Activated CD8-positive, alpha-beta T cell treated with anti-CD3 and anti-CD28 coated beads for 36 hours (primary cell): ENCODE measurements around the gene UBE2C. TPM values are rescaled to one million over a fixed set of nuclear protein-coding genes. Genes with fewer than 3 reads are reported as not detected.

Experiments
- ATAC-seq: fragments of 200-7000 bp; cut with Tn5 transposase; one replicate; pipeline ENCODE4 v1.10.0; 2021; ENCODE audit warnings: mild to moderate bottlenecking, moderate library complexity
- CTCF ChIA-PET: fragments of 350-600 bp; sonication (Branson Sonifier 250); formaldehyde crosslinking; loops from one replicate; lab custom pipeline; 2021; ENCODE audit warnings: antibody characterized with exemption; lab: Charles Lee
- POLR2A ChIA-PET: fragments of 350-600 bp; sonication (Branson Sonifier 250); formaldehyde crosslinking; loops from one replicate; lab custom pipeline; 2021; ENCODE audit warnings: antibody characterized with exemption; lab: Charles Lee
- DNase-seq: peaks from one replicate; pipeline ENCODE4 v3.0.0-alpha.2; 2020
- H3K27ac Mint-ChIP-seq: one replicate; pipeline ENCODE4 v1.8.0; 2021; ENCODE audit warnings: mild to moderate bottlenecking, mixed read lengths
- H3K27me3 Mint-ChIP-seq: one replicate; pipeline ENCODE4 v1.8.0; 2021; ENCODE audit warnings: mixed read lengths
- H3K36me3 Mint-ChIP-seq: one replicate; pipeline ENCODE4 v1.8.0; 2021; ENCODE audit warnings: low read depth, mixed read lengths
- H3K4me1 Mint-ChIP-seq: one replicate; pipeline ENCODE4 v1.8.0; 2021; ENCODE audit warnings: low read depth, mixed read lengths
- H3K4me3 Mint-ChIP-seq: one replicate; pipeline ENCODE4 v1.8.0; 2021; ENCODE audit warnings: mild to moderate bottlenecking, moderate library complexity, mixed read lengths
- H3K9me3 Mint-ChIP-seq: one replicate; pipeline ENCODE4 v1.8.0; 2021; ENCODE audit warnings: mixed read lengths
- CTCF ChIP-seq: fragments of 200-600 bp; IDR thresholded peaks from one replicate; pipeline ENCODE4 v1.8.0; 2022; ENCODE audit warnings: antibody characterized with exemption, mild to moderate bottlenecking
- intact Hi-C: fragments of 100-400 bp; cut with micrococcal nuclease; formaldehyde crosslinking; loops from one replicate; pipeline ENCODE4 v1.10.0; 2022
- total RNA-seq, 2 experiments: library from RNA; stranded (reverse); gene quantifications; one replicate each; pipeline ENCODE4 v1.2.3, GENCODE V29; 2021

UBE2C gene
- total RNA-seq, 2 experiments from 2014 or later: 149 to 151 TPM

- intact Hi-C loops: no loop called here
- DNase-seq (peak; percentile 43), ATAC-seq (peak; percentile 83)
- ChIA-PET CTCF (interaction anchor here (0.6 to 3.5 kb wide), 6 partner anchors 10 to 682 kb away, joined by 3 to 9 read pairs (median 5); no protein-coding TSS in a partner anchor), POLR2A (interaction anchor here (0.8 to 1.6 kb wide), 7 partner anchors 17 to 138 kb away, joined by 4 to 5 read pairs (median 4); partner anchors contain the start of genes CTSA, NEURL2, UBE2C and ZNF335)
- TF ChIP-seq CTCF: no peak
- Mint-ChIP-seq H3K27ac (no peak overlapping the region), H3K4me3 (peak overlapping the region; percentile 73), H3K9me3 (no peaks in the 10 kb centered on the region), H3K4me1 (peaks cover 10% of the 10 kb centered on the region), H3K27me3 (no peaks in the 10 kb centered on the region), H3K36me3 (no peaks in the 10 kb centered on the region)
Measured at GRCh38 chr20:45833883-45834796, 21.7 kb downstream of the UBE2C start.

DNA sequence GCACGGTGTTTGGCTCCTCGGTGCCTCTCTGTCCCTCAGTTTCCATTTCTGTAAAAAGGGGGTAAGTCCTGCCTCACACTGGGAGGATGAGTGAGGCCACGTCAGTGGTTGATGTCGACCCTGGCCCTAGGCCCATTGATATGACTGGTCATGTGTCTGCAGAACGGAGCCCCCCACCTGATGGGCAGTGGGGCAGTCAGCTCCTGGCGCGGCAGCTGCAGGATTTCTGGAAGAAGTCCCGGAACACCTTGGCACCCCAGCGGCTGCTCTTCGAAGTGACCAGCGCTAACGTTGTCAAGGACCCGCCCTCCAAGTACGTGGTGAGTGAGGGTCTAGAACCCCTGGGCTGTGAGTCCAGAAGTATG is 22.3 kb downstream of the UBE2C start:
- no peaks in the 10 kb centered on the region for H3K9me3 Mint-ChIP-seq
- POLR2A ChIA-PET: interaction anchor here (0.8 to 1.1 kb wide), 3 partner anchors 22 to 49 kb away, joined by 4 to 5 read pairs (median 4); no protein-coding TSS in a partner anchor
- no peak for TF ChIP-seq CTCF
- no peak for DNase-seq
- no peaks in the 10 kb centered on the region for H3K36me3 Mint-ChIP-seq
- intact Hi-C loops: no loop called here
- CTCF ChIA-PET: interaction anchor here (0.6 to 3.5 kb wide), 4 partner anchors 11 to 681 kb away, joined by 3 to 9 read pairs (median 5); no protein-coding TSS in a partner anchor
- peak overlapping the region; percentile 57 for H3K4me3 Mint-ChIP-seq
- H3K27me3 Mint-ChIP-seq: no peaks in the 10 kb centered on the region
- peaks cover 10% of the 10 kb centered on the region for H3K4me1 Mint-ChIP-seq
- no peak overlapping the region for H3K27ac Mint-ChIP-seq
- ATAC-seq: no peak

DNA sequence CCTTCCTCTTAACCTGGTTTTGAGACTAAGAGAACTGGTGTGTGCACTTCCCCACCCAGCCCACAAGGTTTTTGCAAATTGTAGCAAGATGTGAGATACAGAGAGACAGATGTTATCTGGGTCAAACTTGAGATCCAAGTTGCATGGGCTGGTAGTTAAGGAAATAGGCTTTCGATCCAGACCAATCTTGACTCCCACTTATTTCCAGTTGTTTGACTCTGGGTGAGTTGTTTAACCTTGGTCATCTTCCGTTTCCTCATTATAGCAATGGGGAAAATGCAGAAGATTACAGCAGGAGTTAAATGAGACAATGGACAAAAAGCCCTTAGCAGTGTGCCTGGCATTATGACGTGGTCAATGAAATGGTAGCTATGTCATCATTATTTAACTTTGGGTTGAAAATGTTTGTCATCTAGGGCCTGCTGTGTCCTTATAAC is 22.9 kb downstream of the UBE2C start:
- CTCF ChIA-PET: interaction anchor here (3.5 kb wide), 1 partner anchor 36 kb away, joined by 9 read pairs; no protein-coding TSS in a partner anchor
- Mint-ChIP-seq H3K27ac (no peak overlapping the region), H3K36me3 (no peaks in the 10 kb centered on the region), H3K27me3 (no peaks in the 10 kb centered on the region), H3K4me3 (no peak overlapping the region), H3K9me3 (no peaks in the 10 kb centered on the region), H3K4me1 (peaks cover 10% of the 10 kb centered on the region)
- ATAC-seq (no peak), DNase-seq (no peak)
- no peak for TF ChIP-seq CTCF
- intact Hi-C loops: no loop called here
- POLR2A ChIA-PET: no interaction called here

DNA sequence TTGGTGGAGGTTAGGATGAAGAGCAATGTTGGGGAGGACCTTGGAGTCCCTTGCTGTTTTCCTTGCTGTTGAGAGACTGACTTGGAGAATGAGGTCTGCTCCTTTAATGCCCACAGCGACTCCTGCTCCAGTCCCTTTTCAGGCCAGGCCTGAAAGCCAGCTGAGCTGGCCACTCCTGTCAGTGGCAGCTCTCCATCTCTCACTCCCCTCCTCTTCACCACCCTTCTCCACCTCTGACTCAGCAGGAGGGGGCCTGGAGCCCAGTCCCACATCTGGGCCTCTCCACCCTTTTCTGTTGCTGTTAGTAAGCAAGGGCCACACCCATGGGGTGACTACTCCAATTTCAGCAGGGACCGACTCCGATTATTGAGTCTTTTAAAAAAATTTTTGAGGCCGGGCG is 23.4 kb downstream of the UBE2C start:
- Mint-ChIP-seq H3K9me3 (no peaks in the 10 kb centered on the region), H3K4me3 (no peak overlapping the region), H3K36me3 (no peaks in the 10 kb centered on the region), H3K27ac (no peak overlapping the region), H3K4me1 (peaks cover 10% of the 10 kb centered on the region), H3K27me3 (no peaks in the 10 kb centered on the region)
- POLR2A ChIA-PET: no interaction called here
- TF ChIP-seq CTCF: no peak
- intact Hi-C loops: no loop called here
- CTCF ChIA-PET: interaction anchor here (1.3 to 3.5 kb wide), 2 partner anchors 12 to 37 kb away, joined by 3 to 9 read pairs; no protein-coding TSS in a partner anchor
- no peak for ATAC-seq
- no peak for DNase-seq

GRCh38 chr20:45836841-45837240 is 24.4 kb downstream of the UBE2C start:
- intact Hi-C loops: no loop called here
- ATAC-seq (no peak), DNase-seq (no peak)
- Mint-ChIP-seq H3K4me1 (peaks cover 10% of the 10 kb centered on the region), H3K9me3 (no peaks in the 10 kb centered on the region), H3K27me3 (no peaks in the 10 kb centered on the region), H3K27ac (no peak overlapping the region), H3K36me3 (no peaks in the 10 kb centered on the region), H3K4me3 (no peak overlapping the region)
- ChIA-PET CTCF (interaction anchor here (1.3 to 3.5 kb wide), 2 partner anchors 13 to 38 kb away, joined by 3 to 9 read pairs; no protein-coding TSS in a partner anchor), POLR2A (interaction anchor here (1.2 kb wide), 1 partner anchor 13 kb away, joined by 3 read pairs; no protein-coding TSS in a partner anchor)
- no peak for TF ChIP-seq CTCF
